Measurements from ENCODE around the gene S1PR4. TPM values are rescaled to one million over a fixed set of nuclear protein-coding genes. Genes with fewer than 3 reads are reported as not detected.

Gene S1PR4
- total and polyA plus RNA-seq, 2 of the 8 experiments (the other 6 are each of a cell fraction or from before 2014, with no cell fraction given), result not detected

DNA sequence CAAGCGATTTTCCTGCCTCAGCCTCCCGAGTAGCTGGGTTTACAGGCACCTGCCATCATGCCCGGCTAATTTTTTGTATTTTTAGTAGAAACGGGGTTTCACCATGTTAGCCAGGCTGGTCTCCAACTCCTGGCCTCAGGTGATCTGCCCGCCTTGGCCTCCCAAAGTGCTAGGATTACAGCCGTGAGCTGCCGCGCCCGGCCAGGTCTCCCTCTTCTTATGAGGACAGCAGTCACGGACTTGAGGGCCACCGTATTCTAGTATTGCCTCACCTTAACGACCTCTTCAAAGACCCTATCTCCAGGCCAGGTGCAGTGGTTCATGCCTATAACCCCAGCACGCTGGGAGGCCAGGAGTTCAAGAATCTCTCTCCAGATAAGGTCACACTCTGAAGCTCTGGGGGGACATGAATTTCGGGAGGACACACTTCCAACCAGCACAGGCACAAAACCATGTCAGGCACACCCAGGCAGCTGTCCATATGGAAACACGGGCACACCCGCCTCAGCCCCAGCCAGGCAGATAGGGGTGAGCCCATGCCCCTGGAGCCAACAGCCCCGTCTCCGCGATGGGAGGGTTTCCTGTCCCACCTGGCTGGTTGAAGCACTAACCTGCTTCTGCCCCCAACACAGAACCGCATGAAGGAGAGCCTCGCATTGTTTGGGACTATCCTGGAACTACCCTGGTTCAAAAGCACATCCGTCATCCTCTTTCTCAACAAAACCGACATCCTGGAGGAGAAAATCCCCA, 21.3 kb upstream of the S1PR4 start:
- H3K56ac ChIP-seq (replicated peaks; ENCODE audit: insufficient read length, low read depth, low read length), result no peak overlapping the region
- H4K20me1 ChIP-seq (replicated peaks in 1 of 2; ENCODE audit: control insufficient read depth in 1 of 2, insufficient read depth in 2 of 2, low read length in 2 of 2), result peaks cover 0 to 11% of the 10 kb centered on the region in 2 experiments
- no peak overlapping the region for H2BK5ac ChIP-seq (ENCODE audit: low read depth, low read length)
- H3K23me2 ChIP-seq (ENCODE audit: low read depth, low read length), result peaks cover 15% of the 10 kb centered on the region; the same call in 1 of the 2 replicates
- TF ChIP-seq SAP30 (IDR thresholded peaks at IDR 0.05; ENCODE audit: insufficient read depth, insufficient replicate concordance, low read length) (no peak), GTF2F1 (IDR thresholded peaks at IDR 0.05; ENCODE audit: borderline replicate concordance, low read depth, low read length) (no peak), CTBP2 (IDR thresholded peaks at IDR 0.05; ENCODE audit: borderline replicate concordance, insufficient read depth, insufficient read length, low read length) (no peak)
- WGBS, 2 experiments (ENCODE audit: extremely low coverage in 1 of 2, insufficient coverage in 1 of 2, insufficient read length in 1 of 2, insufficient replicate concordance in 2 of 2, low coverage in 1 of 2, low lambda C conversion rate in 2 of 2, missing lambda C conversion rate in 1 of 2), result 90% methylated on average over 23 of the region's 23 CpGs; no CpG with 5 or more reads in 1 of the 2 experiments
- no peak overlapping the region for H2BK20ac ChIP-seq (ENCODE audit: low read length)
- no peaks in the 10 kb centered on the region for H3K9me3 ChIP-seq (ENCODE audit: insufficient read depth in 2 of 2, low read depth in 1 of 2, low read length in 1 of 2)
- POLR2A ChIA-PET (ENCODE audit: partially characterized antibody), result no interaction called here
- CTCF ChIA-PET (ENCODE audit: partially characterized antibody), result interaction anchor here (1.5 to 11.1 kb wide), 2 partner anchors 11 to 29 kb away, joined by 4 to 162 read pairs; no protein-coding TSS in a partner anchor
- H3K18ac ChIP-seq (ENCODE audit: extremely low read depth, low read length), result no peak overlapping the region
- no peak overlapping the region for H3K14ac ChIP-seq (ENCODE audit: insufficient read length)
- no peak overlapping the region for H4K8ac ChIP-seq (ENCODE audit: extremely low read depth, insufficient read depth, low read length)
- H4K91ac ChIP-seq (replicated peaks; ENCODE audit: insufficient read length, low read length), result no peak overlapping the region
- H3K27me3 ChIP-seq (replicated peaks in 1 of 4; ENCODE audit: control insufficient read depth in 3 of 4, extremely low read depth in 1 of 4, insufficient read depth in 3 of 4, low read length in 3 of 4), result no peaks in the 10 kb centered on the region; a peak in 1 of 7 replicates
- no peak overlapping the region for H3K23ac ChIP-seq (ENCODE audit: insufficient read length)
- H3K79me2 ChIP-seq (ENCODE audit: control insufficient read depth in 1 of 2, insufficient read depth in 2 of 2, low read length in 2 of 2), result no peaks in the 10 kb centered on the region
- no peak overlapping the region for H3K4me2 ChIP-seq (ENCODE audit: insufficient read depth in 1 of 2, low read depth in 2 of 2, low read length in 2 of 2)
- FAIRE-seq (no peak), DNase-seq (ENCODE audit: low read depth in 1 of 2, low spot score in 2 of 2) (no peak)
- H3K4me3 ChIP-seq (ENCODE audit: extremely low read depth in 1 of 4, insufficient read depth in 2 of 4, low read depth in 3 of 4, low read length in 4 of 4), result no peak overlapping the region
- no peaks in the 10 kb centered on the region; the same call in 1 of the 2 replicates for H3K79me1 ChIP-seq (ENCODE audit: low read depth, low read length)
- no peak overlapping the region for H3K9ac ChIP-seq (replicated peaks in 1 of 4; ENCODE audit: extremely low read depth in 1 of 4, low read depth in 3 of 4, low read length in 3 of 4)
- H3K4me1 ChIP-seq (replicated peaks in 1 of 4; ENCODE audit: control insufficient read depth in 3 of 4, insufficient read depth in 4 of 4, low read length in 3 of 4), result peaks cover 0 to 6% (median 0%) of the 10 kb centered on the region in 4 experiments; a peak in 2 of 7 replicates
- H3K27ac ChIP-seq (ENCODE audit: low read depth, low read length), result no peak overlapping the region
- peak overlapping the region; percentile 84; the same call in 1 of the 2 replicates for H2BK12ac ChIP-seq (ENCODE audit: low read depth, low read length)
- no peak overlapping the region for H2BK120ac ChIP-seq (replicated peaks; ENCODE audit: low read depth, low read length)
- no peak overlapping the region for H4K5ac ChIP-seq (ENCODE audit: insufficient read length, low read depth, low read length)
- no peak overlapping the region for H3K4ac ChIP-seq (replicated peaks; ENCODE audit: insufficient read length, low read depth, low read length)
- H2AK5ac ChIP-seq (ENCODE audit: low read depth, low read length), result no peak overlapping the region
- no peak overlapping the region for H2AFZ ChIP-seq (ENCODE audit: low read length)
- H2BK15ac ChIP-seq (ENCODE audit: low read length), result no peak overlapping the region
- H3K36me3 ChIP-seq (ENCODE audit: control insufficient read depth in 2 of 4, insufficient read depth in 4 of 4, low read length in 3 of 4), result no peaks in the 10 kb centered on the region; a peak in 1 of 8 replicates
